Stimulated activated CD4-positive, alpha-beta T cell treated with anti-CD3 and anti-CD28 coated beads, Interleukin-15, amount 100 ng/mL, for 48 hours (primary cell): ENCODE data around the gene PRPH2.

Experiments
- DNase-seq, 2 donors: peaks; one replicate each; pipeline ENCODE4 v3.0.0-alpha.2; 2020; ENCODE audit warnings: low read depth in 2 of 2

The PRPH2 gene

GRCh38 chr6:42722497-42722896 is at the start of gene PRPH2:
PRPH2 (minus strand) TSS chr6:42722597; CDS start chr6:42722334, 263 bp downstream.
- DNase-seq, result no peak

GRCh38 chr6:42771741-42772100 is 49.3 kb upstream of the PRPH2 start:
- DNase-seq, result no peak

- no peak for DNase-seq
Observed at GRCh38 chr6:42769836-42770235, 47.4 kb upstream of the PRPH2 start.

- no peak for DNase-seq
Observed at GRCh38 chr6:42769051-42769450, 46.7 kb upstream of the PRPH2 start.

- no peak for DNase-seq
Observed at GRCh38 chr6:42766163-42766670, 43.8 kb upstream of the PRPH2 start.

- DNase-seq, result no peak
Observed at GRCh38 chr6:42764911-42765648, 42.7 kb upstream of the PRPH2 start.

GRCh38 chr6:42762950-42763349 is 40.6 kb upstream of the PRPH2 start:
- DNase-seq, result no peak

GRCh38 chr6:42762426-42762859 is 40.0 kb upstream of the PRPH2 start:
- no peak for DNase-seq

- no peak for DNase-seq
Observed at GRCh38 chr6:42761287-42762067, 39.1 kb upstream of the PRPH2 start.

GRCh38 chr6:42758756-42759430 is 36.5 kb upstream of the PRPH2 start:
- no peak for DNase-seq

GRCh38 chr6:42756722-42757121 is 34.3 kb upstream of the PRPH2 start:
- no peak for DNase-seq

- DNase-seq, result no peak
Observed at GRCh38 chr6:42754759-42755158, 32.4 kb upstream of the PRPH2 start.

- no peak for DNase-seq
Observed at GRCh38 chr6:42751055-42751454, 28.7 kb upstream of the PRPH2 start.

GRCh38 chr6:42748203-42748898 is 26.0 kb upstream of the PRPH2 start:
- DNase-seq, result no peak

GRCh38 chr6:42746463-42747391 is 24.3 kb upstream of the PRPH2 start:
- peak; percentile 67 to 73 for DNase-seq

GRCh38 chr6:42745640-42746462 is 23.5 kb upstream of the PRPH2 start, which contains the start of gene TBCC:
TBCC (minus strand) TSS chr6:42746103; CDS start chr6:42746073, 30 bp downstream.
- peak; percentile 89 to 91 for DNase-seq

- no peak for DNase-seq
Observed at GRCh38 chr6:42745083-42745639, 22.8 kb upstream of the PRPH2 start.

- DNase-seq, result no peak
Observed at GRCh38 chr6:42744351-42744893, 22.0 kb upstream of the PRPH2 start.
